ENCODE data around the gene PLEKHG3. TPM values are rescaled to one million over a fixed set of nuclear protein-coding genes. Genes with fewer than 3 reads are reported as not detected.
A peak's percentile ranks its signal among the peaks of the same experiment; 100 is the strongest.

PLEKHG3 gene
- total and polyA plus RNA-seq, 2 of the 4 experiments (the other 2 are of a cell fraction) = 8.2 to 8.4 TPM

GRCh38 chr14:64718762-64719161, 14.5 kb downstream of the PLEKHG3 start:
- H2BK15ac ChIP-seq (ENCODE audit: low read depth, low read length) = no peak overlapping the region
- H3K9ac ChIP-seq (ENCODE audit: low read depth, low read length) = no peak overlapping the region
- WGBS, 2 experiments (ENCODE audit: extremely low coverage in 2 of 2, insufficient read length in 1 of 2) = 67% methylated on average over 2 of the region's 7 CpGs; no CpG with 5 or more reads in 1 of the 2 experiments
- dilution Hi-C loops (cut with HindIII; ENCODE audit: low sequenced_read_pairs, unreplicated experiment) = no loop called here
- TF ChIP-seq, protein P1, sequence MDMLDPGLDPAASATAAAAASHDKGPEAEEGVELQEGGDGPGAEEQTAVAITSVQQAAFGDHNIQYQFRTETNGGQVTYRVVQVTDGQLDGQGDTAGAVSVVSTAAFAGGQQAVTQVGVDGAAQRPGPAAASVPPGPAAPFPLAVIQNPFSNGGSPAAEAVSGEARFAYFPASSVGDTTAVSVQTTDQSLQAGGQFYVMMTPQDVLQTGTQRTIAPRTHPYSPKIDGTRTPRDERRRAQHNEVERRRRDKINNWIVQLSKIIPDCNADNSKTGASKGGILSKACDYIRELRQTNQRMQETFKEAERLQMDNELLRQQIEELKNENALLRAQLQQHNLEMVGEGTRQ (IDR thresholded peaks at IDR 0.05; ENCODE audit: low read depth, low read length) = no peak
- no peak for TF ChIP-seq MAZ (IDR thresholded peaks at IDR 0.05; ENCODE audit: borderline replicate concordance, low read depth, low read length)
- TF ChIP-seq CHD1 (IDR thresholded peaks at IDR 0.05; ENCODE audit: low read depth, low read length) = no peak
- TF ChIP-seq RCOR1 (IDR thresholded peaks at IDR 0.05; ENCODE audit: insufficient replicate concordance, low read length) = no peak
- TF ChIP-seq, protein P2, sequence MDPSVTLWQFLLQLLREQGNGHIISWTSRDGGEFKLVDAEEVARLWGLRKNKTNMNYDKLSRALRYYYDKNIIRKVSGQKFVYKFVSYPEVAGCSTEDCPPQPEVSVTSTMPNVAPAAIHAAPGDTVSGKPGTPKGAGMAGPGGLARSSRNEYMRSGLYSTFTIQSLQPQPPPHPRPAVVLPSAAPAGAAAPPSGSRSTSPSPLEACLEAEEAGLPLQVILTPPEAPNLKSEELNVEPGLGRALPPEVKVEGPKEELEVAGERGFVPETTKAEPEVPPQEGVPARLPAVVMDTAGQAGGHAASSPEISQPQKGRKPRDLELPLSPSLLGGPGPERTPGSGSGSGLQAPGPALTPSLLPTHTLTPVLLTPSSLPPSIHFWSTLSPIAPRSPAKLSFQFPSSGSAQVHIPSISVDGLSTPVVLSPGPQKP (IDR thresholded peaks at IDR 0.05; ENCODE audit: borderline replicate concordance, low read depth, low read length) = no peak
- no peak for TF ChIP-seq RAD21 (IDR thresholded peaks at IDR 0.05; ENCODE audit: low read length)
- TF ChIP-seq, protein P3, sequence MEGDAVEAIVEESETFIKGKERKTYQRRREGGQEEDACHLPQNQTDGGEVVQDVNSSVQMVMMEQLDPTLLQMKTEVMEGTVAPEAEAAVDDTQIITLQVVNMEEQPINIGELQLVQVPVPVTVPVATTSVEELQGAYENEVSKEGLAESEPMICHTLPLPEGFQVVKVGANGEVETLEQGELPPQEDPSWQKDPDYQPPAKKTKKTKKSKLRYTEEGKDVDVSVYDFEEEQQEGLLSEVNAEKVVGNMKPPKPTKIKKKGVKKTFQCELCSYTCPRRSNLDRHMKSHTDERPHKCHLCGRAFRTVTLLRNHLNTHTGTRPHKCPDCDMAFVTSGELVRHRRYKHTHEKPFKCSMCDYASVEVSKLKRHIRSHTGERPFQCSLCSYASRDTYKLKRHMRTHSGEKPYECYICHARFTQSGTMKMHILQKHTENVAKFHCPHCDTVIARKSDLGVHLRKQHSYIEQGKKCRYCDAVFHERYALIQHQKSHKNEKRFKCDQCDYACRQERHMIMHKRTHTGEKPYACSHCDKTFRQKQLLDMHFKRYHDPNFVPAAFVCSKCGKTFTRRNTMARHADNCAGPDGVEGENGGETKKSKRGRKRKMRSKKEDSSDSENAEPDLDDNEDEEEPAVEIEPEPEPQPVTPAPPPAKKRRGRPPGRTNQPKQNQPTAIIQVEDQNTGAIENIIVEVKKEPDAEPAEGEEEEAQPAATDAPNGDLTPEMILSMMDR (conservative IDR thresholded peaks at IDR 0.05; ENCODE audit: low read depth, low read length) = no peak
- TF ChIP-seq MXI1 (IDR thresholded peaks at IDR 0.05; ENCODE audit: borderline replicate concordance, low read depth, low read length) = no peak
- no peak for TF ChIP-seq SMC3 (IDR thresholded peaks at IDR 0.05; ENCODE audit: low read depth, low read length)
- TF ChIP-seq BHLHE40 (IDR thresholded peaks at IDR 0.05; ENCODE audit: low read depth, low read length) = no peak
- TF ChIP-seq POLR2A (IDR thresholded peaks at IDR 0.05; ENCODE audit: low read depth, low read length) = no peak
- no peak for TF ChIP-seq FOS (IDR thresholded peaks at IDR 0.05; ENCODE audit: low read depth, low read length)
- no peak for TF ChIP-seq CEBPB (IDR thresholded peaks at IDR 0.05; ENCODE audit: low read depth, low read length)
- TF ChIP-seq RFX5 (IDR thresholded peaks at IDR 0.05; ENCODE audit: low read depth, low read length) = no peak
- TF ChIP-seq MAFK (IDR thresholded peaks at IDR 0.05; ENCODE audit: low read depth, low read length) = no peak
- TF ChIP-seq NFE2L2 (IDR thresholded peaks at IDR 0.05; ENCODE audit: low read depth, low read length) = no peak
- no peak overlapping the region for H3K56ac ChIP-seq (ENCODE audit: extremely low read depth, insufficient read depth, low read length)
- H2BK20ac ChIP-seq (ENCODE audit: low read depth, low read length) = no peak overlapping the region
- no peak overlapping the region for H3K14ac ChIP-seq (replicated peaks; ENCODE audit: low read depth, low read length)
- no peaks in the 10 kb centered on the region; the same call in 1 of the 2 replicates for H4K20me1 ChIP-seq (ENCODE audit: insufficient read depth, low read length)
- no peak overlapping the region; the same call in 1 of the 2 replicates for H4K91ac ChIP-seq (ENCODE audit: insufficient read depth, low read depth, low read length)
- H2BK5ac ChIP-seq (ENCODE audit: low read depth, low read length, poor library complexity, severe bottlenecking) = no peak overlapping the region
- H3K9me1 ChIP-seq (ENCODE audit: insufficient read depth, low read length) = peaks cover 27% of the 10 kb centered on the region
- POLR2A ChIA-PET (ENCODE audit: unreplicated experiment) = no interaction called here
- H3K9me3 ChIP-seq (ENCODE audit: control insufficient read depth, insufficient read depth, low read length) = peaks cover 7% of the 10 kb centered on the region
- no peak overlapping the region for H3K27ac ChIP-seq (ENCODE audit: insufficient read depth, low read length)
- no peak overlapping the region for H3K4me2 ChIP-seq (ENCODE audit: low read depth, low read length)
- peaks cover 11% of the 10 kb centered on the region for H3K4me1 ChIP-seq (ENCODE audit: control insufficient read depth, insufficient read depth, low read length)
- no peak overlapping the region for H3K4ac ChIP-seq (ENCODE audit: low read depth, low read length)
- no TSS peak for BruUV-seq (replicated peaks)
- DNase-seq = no peak
- H2AK5ac ChIP-seq (ENCODE audit: low read depth, low read length) = peak overlapping the region; percentile 26; the same call in 1 of the 2 replicates
- no peak overlapping the region for H3K4me3 ChIP-seq (ENCODE audit: insufficient read depth, low read depth, low read length)
- no peak overlapping the region for H3K23ac ChIP-seq (ENCODE audit: low read depth, low read length)
- no peak overlapping the region for H2AFZ ChIP-seq (replicated peaks; ENCODE audit: low read length, poor library complexity)
- CTCF ChIA-PET = no interaction called here
- no peak overlapping the region for H2BK120ac ChIP-seq (ENCODE audit: low read depth, low read length)
- no peaks in the 10 kb centered on the region for H3K36me3 ChIP-seq (ENCODE audit: control insufficient read depth, insufficient read depth, low read length)
- intact Hi-C loops (cut with micrococcal nuclease) = no loop called here
- H3K18ac ChIP-seq (ENCODE audit: low read depth, low read length) = no peak overlapping the region
- no peak overlapping the region for H4K8ac ChIP-seq (ENCODE audit: low read depth in 2 of 2, low read length in 2 of 2)
- H3K27me3 ChIP-seq (ENCODE audit: control insufficient read depth, insufficient read depth, low read length) = no peaks in the 10 kb centered on the region
- H4K5ac ChIP-seq (ENCODE audit: low read depth, low read length) = no peak overlapping the region
- ATAC-seq (ENCODE audit: low read depth) = no peak
- H2AK9ac ChIP-seq (replicated peaks; ENCODE audit: low read depth, low read length, poor library complexity) = no peak overlapping the region
- in situ Hi-C loops (cut with MboI; ENCODE audit: low sequenced_read_pairs) = no loop called here
- H3K79me1 ChIP-seq (ENCODE audit: low read depth in 1 of 2, low read length in 2 of 2) = peaks cover 7 to 24% of the 10 kb centered on the region in 2 experiments; a peak in 2 of 4 replicates
